T-helper 17 cell (primary cell): ENCODE results near the gene LRRC3C. TPM values are rescaled to one million over a fixed set of nuclear protein-coding genes. Genes with fewer than 3 reads are reported as not detected.

Experiments used
- ATAC-seq: fragments of 150-1000 bp; cut with Tn5 transposase; 2 replicates; pipeline ENCODE4 v1.10.0; 2021; ENCODE audit warnings: mild to moderate bottlenecking, moderate library complexity
- DNase-seq, 3 donors: peaks; one replicate each; pipeline versions ENCODE4 v3.0.0 to v3.0.0-alpha.2; 2020 to 2021
- H3K9me3 ChIP-seq: one replicate; pipeline ENCODE4 v1.7.0; 2013; ENCODE audit warnings: low read length, mild to moderate bottlenecking; ENCODE audit not compliant: control insufficient read depth, poor library complexity, severe bottlenecking
- H3K27ac Mint-ChIP-seq: one replicate; pipeline ENCODE4 v1.8.0; 2022; ENCODE audit warnings: mild to moderate bottlenecking, moderate library complexity, mixed read lengths
- H3K27me3 Mint-ChIP-seq: one replicate; pipeline ENCODE4 v1.8.0; 2022; ENCODE audit warnings: mixed read lengths
- H3K36me3 Mint-ChIP-seq: one replicate; pipeline ENCODE4 v1.8.0; 2022; ENCODE audit warnings: low read depth, mixed read lengths
- H3K4me1 Mint-ChIP-seq: one replicate; pipeline ENCODE4 v1.8.0; 2022; ENCODE audit warnings: mild to moderate bottlenecking, mixed read lengths
- H3K4me3 Mint-ChIP-seq: one replicate; pipeline ENCODE4 v1.8.0; 2022; ENCODE audit warnings: mild to moderate bottlenecking, moderate library complexity, mixed read lengths
- total RNA-seq, 4 donors: library from RNA in 2 of 4; stranded (reverse) in 2 of 4; gene quantifications; one replicate each; pipeline ENCODE4 v1.2.3 and lab custom pipeline; 2022 to 2026

The LRRC3C gene
- total RNA-seq, 2 donors from 2014 or later: not detected

DNA sequence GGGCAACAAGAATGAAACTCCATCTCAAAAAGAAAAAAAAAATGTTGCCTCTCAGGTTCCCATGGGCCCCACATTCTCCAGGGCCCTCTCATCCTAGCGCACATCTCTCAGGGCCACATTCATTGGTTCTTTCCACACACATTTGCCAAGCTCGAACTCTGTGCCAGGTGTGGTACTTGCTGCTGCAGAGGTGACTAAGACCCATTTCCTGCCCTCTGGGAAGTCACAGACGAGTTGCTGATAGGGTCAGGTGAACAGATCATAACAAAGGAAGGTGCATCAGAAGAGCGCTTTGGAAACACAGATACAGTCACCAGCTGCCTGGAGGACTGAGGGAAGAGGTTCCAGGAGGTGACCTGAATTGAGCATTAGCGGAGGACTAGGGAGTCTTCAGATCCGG is 36.3 kb downstream of the LRRC3C start:
- Mint-ChIP-seq H3K4me3 (peak overlapping the region; percentile 53), H3K27ac (peak overlapping the region; percentile 62)

DNA sequence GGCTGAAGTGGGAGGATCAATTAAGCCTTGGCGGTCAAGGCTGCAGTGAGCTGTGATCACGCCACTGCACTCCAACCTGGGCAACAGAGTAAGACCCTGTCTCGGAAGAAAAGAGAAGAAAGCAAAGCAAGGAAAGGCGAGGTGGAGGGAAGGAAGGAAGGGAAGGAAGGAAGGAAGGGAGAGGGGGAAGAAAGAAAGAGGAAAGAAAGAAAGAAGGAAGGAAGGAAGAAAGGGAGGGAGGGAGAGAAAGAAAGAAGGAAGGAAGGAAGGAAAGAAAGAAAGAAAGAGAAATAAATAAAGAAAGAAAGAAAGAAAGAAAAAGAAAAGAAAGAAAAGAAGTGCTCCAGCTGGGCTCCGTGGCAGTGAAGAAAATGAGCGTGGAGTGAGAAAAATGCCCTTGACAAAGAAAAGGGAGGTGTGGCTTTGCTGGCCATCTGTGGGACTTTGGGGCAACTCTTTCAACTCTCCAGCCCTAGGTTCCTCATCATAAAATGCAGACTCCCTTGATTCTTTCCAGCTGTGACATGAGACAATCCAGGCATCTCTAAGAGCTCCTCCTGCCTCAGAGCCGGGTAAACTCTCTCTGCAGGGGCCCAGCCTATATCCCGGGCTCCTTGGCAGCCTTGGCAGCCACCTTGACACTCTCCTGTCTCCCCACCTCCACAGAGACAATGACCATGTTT is 37.6 kb downstream of the LRRC3C start:
- DNase-seq: no peak
- Mint-ChIP-seq H3K36me3 (peaks cover 2% of the 10 kb centered on the region), H3K27me3 (peaks cover 23% of the 10 kb centered on the region), H3K4me3 (no peak overlapping the region), H3K4me1 (peaks cover 24% of the 10 kb centered on the region), H3K27ac (no peak overlapping the region)
- H3K9me3 ChIP-seq: no peaks in the 10 kb centered on the region
- ATAC-seq: no peak

More for the DNA sequence above, 36.3 kb downstream of the LRRC3C start:
- peaks cover 9% of the 10 kb centered on the region for H3K27me3 Mint-ChIP-seq
- DNase-seq (no peak), ATAC-seq (peak; percentile 51)
- peaks cover 24% of the 10 kb centered on the region for H3K4me1 Mint-ChIP-seq
- no peaks in the 10 kb centered on the region for H3K36me3 Mint-ChIP-seq
- H3K9me3 ChIP-seq: no peaks in the 10 kb centered on the region

DNA sequence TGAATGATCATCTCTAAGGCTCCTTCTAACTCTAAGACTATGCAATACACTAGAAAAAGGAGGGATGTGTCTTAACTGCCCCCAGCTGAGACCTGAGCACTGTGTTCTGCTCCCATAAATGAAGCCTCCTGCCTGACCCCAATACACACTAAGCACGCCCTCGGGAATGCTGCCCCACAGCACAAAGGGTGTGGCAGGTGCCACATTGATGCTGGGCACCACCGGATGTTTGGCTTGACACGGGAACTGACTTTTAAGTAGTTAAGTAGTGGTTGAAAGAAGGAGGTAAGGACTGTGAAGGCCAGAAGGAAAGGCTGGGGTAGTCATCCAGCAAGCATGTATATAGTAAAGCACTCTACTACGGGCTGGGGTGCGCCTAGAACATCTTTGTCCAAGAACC is 39.2 kb downstream of the LRRC3C start:
- no peaks in the 10 kb centered on the region for H3K9me3 ChIP-seq
- DNase-seq (no peak), ATAC-seq (no peak)
- Mint-ChIP-seq H3K27me3 (peaks cover 36% of the 10 kb centered on the region), H3K27ac (no peak overlapping the region), H3K4me1 (peaks cover 26% of the 10 kb centered on the region), H3K4me3 (no peak overlapping the region), H3K36me3 (peaks cover 2% of the 10 kb centered on the region)

DNA sequence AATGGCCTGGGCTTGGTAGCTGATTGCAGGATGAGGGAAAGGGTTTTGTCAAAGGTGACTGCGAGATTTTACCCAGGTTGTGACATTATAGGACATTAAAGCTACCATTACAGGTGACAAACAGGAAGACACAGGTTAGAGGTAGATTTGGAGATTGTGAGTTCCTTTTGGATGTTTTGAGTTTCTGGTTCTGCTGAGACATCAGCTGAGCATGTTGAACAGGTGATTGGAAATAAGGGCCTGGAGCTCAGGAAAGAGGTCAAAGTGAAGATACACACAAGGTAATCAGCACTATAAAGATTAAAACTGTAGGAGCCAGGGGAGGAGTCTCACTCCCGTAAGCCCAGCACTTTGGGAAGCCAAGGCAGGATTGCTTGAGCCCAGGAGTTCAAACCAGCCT is 41.2 kb downstream of the LRRC3C start:
- Mint-ChIP-seq H3K36me3 (peaks cover 2% of the 10 kb centered on the region), H3K4me1 (peaks cover 20% of the 10 kb centered on the region), H3K4me3 (no peak overlapping the region), H3K27ac (no peak overlapping the region), H3K27me3 (peaks cover 45% of the 10 kb centered on the region)
- ATAC-seq (no peak), DNase-seq (no peak)
- no peaks in the 10 kb centered on the region for H3K9me3 ChIP-seq

DNA sequence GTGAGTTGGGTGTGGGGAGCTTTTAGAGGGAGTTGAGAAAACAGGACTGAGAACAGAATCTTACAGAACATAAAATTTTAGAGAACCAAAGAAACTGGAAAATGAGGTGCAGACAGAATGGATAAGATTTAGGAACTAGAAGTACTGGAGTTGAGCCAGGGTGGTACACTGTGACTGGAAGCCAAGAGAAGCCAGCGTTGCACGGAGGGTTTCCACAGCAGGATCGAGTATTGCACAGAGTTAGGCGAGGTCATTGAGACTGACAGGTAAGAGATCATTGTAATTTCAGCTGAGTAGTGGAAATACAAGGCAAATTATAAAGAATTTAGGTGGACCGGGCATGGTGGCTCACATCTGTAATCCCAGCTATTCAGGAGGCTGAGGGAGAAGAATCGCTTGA is 41.8 kb downstream of the LRRC3C start:
- Mint-ChIP-seq H3K4me3 (no peak overlapping the region), H3K27me3 (peaks cover 49% of the 10 kb centered on the region), H3K4me1 (peaks cover 17% of the 10 kb centered on the region), H3K27ac (no peak overlapping the region), H3K36me3 (peaks cover 2% of the 10 kb centered on the region)
- no peaks in the 10 kb centered on the region for H3K9me3 ChIP-seq
- no peak for DNase-seq
- ATAC-seq: no peak

DNA sequence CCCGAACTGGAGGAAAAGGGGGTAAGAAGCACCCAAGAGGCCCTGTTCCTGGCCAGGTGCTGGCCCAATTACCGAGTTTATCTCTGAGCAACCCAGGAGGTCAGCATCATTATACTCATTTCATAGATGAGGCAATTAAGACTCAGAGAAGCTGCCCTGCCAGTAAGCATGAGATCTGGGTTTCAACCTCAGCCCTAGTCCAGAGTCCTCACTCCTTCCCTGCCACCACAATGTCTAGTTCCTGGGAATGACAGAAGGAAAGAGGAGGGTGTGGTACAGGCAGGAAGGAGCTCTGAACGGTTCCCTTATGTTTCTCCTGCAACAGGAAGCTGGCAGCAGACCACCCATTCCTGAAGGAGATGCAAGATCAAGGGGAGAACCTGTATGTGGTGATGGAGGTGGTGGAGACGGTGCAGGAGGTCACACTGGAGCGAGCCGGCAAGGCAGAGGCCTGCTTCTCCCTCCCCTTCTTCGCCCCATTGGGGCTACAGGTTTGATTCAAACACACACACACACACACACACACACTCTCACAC is 42.7 kb downstream of the LRRC3C start:
- DNase-seq (no peak), ATAC-seq (no peak)
- Mint-ChIP-seq H3K27me3 (peaks cover 49% of the 10 kb centered on the region), H3K36me3 (peaks cover 2% of the 10 kb centered on the region), H3K27ac (no peak overlapping the region), H3K4me3 (no peak overlapping the region), H3K4me1 (peaks cover 13% of the 10 kb centered on the region)
- H3K9me3 ChIP-seq: no peaks in the 10 kb centered on the region

DNA sequence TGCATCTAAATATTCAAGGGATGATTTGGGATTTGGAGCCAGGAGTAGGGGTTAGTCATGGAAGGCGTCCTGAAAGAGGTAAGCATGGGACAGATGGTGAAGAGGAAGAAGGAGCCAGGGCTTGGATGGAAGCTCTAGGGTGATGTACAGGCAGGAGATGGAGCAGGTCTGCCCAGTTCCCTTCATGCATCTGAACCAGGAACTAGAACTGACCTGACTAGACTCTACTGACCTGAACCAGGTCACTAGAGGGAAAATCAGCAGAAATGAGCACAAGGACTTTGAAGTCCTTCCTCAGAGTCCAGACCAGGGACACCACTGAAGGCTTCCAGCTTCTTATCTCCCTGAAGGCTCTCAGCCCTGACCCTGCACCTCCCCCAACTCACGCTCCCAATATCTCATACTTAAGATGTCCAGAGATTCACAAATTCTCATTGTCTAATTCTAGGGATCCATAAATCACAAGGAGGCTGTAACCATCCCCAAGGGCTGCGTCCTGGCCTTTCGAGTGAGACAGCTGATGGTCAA is 43.6 kb downstream of the LRRC3C start:
- Mint-ChIP-seq H3K4me1 (peaks cover 12% of the 10 kb centered on the region), H3K27ac (peak overlapping the region; percentile 24), H3K27me3 (peaks cover 49% of the 10 kb centered on the region), H3K4me3 (no peak overlapping the region), H3K36me3 (peaks cover 2% of the 10 kb centered on the region)
- ATAC-seq (no peak), DNase-seq (no peak)
- H3K9me3 ChIP-seq: no peaks in the 10 kb centered on the region

DNA sequence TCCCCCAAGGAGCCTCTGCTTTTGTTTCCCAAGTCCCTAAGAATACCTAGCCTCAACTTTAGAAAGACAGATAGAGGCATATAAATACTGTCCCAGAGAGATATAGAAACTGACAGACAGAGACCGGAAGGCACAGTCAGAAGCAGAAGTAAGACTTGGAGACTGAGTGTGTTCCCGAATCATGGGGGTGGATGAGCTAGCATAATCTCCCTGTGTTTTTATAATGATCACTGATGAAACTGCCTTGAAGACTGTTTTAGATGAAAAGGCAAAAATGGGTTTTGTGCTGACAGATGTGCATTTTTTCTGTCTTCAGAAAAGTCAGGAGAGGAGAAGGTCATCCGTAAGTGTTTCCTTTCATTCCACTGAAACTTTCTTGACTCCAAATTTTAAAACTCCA is 44.7 kb downstream of the LRRC3C start:
- Mint-ChIP-seq H3K4me1 (peaks cover 9% of the 10 kb centered on the region), H3K4me3 (no peak overlapping the region), H3K27ac (no peak overlapping the region), H3K27me3 (peaks cover 44% of the 10 kb centered on the region), H3K36me3 (peaks cover 2% of the 10 kb centered on the region)
- ATAC-seq (no peak), DNase-seq (no peak)
- H3K9me3 ChIP-seq: no peaks in the 10 kb centered on the region

DNA sequence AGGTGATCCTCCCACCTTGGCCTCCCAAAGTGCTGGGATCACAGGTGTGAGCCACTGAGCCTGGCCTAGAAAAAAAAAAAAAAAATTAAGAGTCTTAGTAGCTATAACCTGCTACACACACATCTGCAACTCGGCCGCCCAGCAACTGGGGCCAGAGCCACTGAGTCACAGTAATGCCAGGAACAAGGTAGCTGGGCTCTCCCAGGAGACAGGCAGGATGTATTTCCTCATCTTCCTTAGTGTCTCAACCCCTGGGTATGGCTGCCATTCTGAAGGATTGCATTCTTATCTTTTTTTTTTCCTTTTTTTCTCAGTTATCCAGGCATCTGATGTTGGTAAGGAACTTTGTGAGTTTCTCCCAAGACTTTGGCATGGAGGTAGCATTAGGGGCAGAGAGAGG is 46.0 kb downstream of the LRRC3C start:
- peaks cover 8% of the 10 kb centered on the region for H3K4me1 Mint-ChIP-seq
- H3K9me3 ChIP-seq: no peaks in the 10 kb centered on the region
- H3K4me3 Mint-ChIP-seq: no peak overlapping the region
- peaks cover 43% of the 10 kb centered on the region for H3K27me3 Mint-ChIP-seq
- H3K27ac Mint-ChIP-seq: peak overlapping the region; percentile 43
- H3K36me3 Mint-ChIP-seq: peaks cover 2% of the 10 kb centered on the region
- ATAC-seq (no peak), DNase-seq (no peak)

DNA sequence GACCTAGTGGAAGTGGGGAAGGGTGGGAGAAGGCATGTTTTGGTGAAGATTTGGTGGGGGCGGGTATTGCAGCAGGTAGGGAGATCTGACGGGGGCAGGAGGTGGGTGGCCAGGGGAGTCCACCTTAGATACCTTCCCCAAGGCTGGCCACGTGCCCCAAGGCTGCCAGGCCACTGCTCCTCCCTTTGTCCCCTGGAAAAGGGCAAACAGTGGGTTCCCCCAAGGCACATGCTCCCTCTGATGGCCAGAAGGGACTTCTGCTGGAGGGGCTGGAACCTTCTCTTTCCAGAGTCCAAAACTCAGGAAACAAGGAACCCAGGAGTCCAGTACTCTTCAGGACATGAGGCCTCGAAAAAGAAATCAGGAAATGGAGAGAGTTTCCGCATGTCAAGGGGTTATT is 46.9 kb downstream of the LRRC3C start:
- Mint-ChIP-seq H3K4me3 (no peak overlapping the region), H3K4me1 (peaks cover 2% of the 10 kb centered on the region), H3K27ac (peak overlapping the region; percentile 43), H3K36me3 (peaks cover 2% of the 10 kb centered on the region), H3K27me3 (peaks cover 34% of the 10 kb centered on the region)
- ATAC-seq (no peak), DNase-seq (no peak)
- no peaks in the 10 kb centered on the region for H3K9me3 ChIP-seq

DNA sequence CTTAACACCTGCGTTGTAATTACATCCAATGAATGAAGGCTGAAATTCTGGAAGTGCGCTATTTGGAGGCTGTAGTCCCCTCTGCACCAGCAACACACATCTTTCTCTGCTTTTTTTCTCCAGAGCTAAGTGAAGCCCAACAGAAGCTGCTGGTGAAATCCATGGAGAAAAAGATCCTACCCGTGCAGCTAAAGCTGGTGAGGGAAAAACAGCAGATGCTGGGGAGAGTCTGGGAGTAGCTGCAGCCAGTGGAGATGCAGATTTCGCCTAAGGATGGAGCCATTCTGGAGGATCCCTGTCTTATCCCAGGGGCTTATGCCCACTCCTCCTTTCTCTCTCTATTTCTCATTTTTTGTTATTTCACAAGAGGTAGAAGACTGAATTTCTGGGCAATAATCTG is 48.3 kb downstream of the LRRC3C start:
- Mint-ChIP-seq H3K4me1 (peaks cover 10% of the 10 kb centered on the region), H3K27ac (no peak overlapping the region), H3K4me3 (no peak overlapping the region), H3K36me3 (no peaks in the 10 kb centered on the region), H3K27me3 (peaks cover 20% of the 10 kb centered on the region)
- ATAC-seq (no peak), DNase-seq (no peak)
- H3K9me3 ChIP-seq: no peaks in the 10 kb centered on the region

DNA sequence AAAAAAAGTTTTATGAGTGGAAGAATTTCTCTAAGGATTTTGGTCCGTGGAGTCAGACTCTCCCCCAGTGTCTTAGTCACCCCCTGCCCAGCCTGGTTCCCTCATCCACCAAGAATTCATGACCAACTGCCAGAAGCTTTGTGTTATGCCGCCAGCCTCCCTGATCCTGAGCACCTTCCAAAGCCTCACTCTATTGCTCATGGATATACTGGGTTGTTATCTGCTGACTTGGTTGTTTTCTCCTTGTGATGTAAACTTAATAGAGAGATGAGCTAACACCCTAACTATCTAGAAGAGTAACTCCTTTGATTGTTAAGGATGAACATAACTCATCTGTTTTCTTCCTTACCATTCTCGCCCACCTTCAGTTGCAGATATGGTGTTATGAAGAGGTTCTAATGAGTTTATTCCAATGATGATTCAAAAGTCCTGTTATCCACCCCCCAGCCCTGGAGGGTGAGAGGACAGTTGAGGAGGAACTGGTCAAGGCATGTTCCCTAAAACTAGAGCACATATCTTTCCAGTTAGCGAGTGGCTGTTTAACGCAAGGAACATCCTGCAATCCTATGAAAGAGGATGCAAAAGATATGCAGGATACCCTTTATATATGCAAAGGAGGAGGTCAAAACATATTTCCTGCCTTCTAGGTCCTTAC is 51.6 kb downstream of the LRRC3C start:
- Mint-ChIP-seq H3K27ac (no peak overlapping the region), H3K36me3 (peaks cover 3% of the 10 kb centered on the region), H3K27me3 (peaks cover under 1% of the 10 kb centered on the region), H3K4me3 (peak overlapping the region; percentile 66), H3K4me1 (peaks cover 17% of the 10 kb centered on the region)
- H3K9me3 ChIP-seq: no peaks in the 10 kb centered on the region
- no peak for ATAC-seq
- DNase-seq: no peak

DNA sequence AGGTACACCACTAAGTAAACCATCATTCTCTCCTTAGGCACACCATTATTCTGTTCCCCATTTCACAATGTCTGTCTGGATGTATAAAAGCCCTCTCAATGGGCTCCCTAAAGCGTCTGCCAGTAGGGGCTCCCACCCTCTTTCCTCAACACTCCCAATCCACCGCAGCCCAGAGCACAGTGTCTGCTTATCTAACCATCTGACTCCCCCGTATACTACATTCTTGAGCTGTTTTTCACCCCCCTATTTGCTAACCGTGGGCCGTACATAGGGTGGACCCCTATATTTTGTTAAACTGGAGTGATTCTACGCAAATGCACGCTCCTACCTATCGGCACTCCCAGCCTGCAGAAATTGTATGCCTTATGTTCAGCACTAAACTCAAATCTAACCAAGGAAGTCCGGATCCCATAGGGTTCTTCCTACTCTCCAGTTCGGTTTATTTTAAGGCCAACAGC is 52.4 kb downstream of the LRRC3C start:
- DNase-seq: no peak
- peak; percentile 7 for ATAC-seq
- peak overlapping the region; percentile 97 for H3K4me3 Mint-ChIP-seq
- peaks cover 3% of the 10 kb centered on the region for H3K36me3 Mint-ChIP-seq
- peaks cover 17% of the 10 kb centered on the region for H3K4me1 Mint-ChIP-seq
- H3K27ac Mint-ChIP-seq: peak overlapping the region; percentile 98
- H3K9me3 ChIP-seq: no peaks in the 10 kb centered on the region
- no peaks in the 10 kb centered on the region for H3K27me3 Mint-ChIP-seq
